SU-DHL-6 (cell line): ENCODE data around the gene PSEN2.

Experiments
- CTCF ChIP-seq: fragments of 200-600 bp; sonication (generic); IDR thresholded peaks from one replicate; pipeline ENCODE4 v1.5.1; 2017; ENCODE audit warnings: antibody characterized with exemption, mild to moderate bottlenecking, low read length, moderate library complexity; ENCODE audit not compliant: insufficient read depth, poor library complexity, severe bottlenecking
- EZH2phosphoT487 ChIP-seq: fragments of 200-600 bp; sonication (generic), shearing (Covaris generic); conservative IDR thresholded peaks from 2 replicates; pipeline ENCODE4 v1.6.1; 2018; ENCODE audit warnings: mild to moderate bottlenecking, antibody characterized with exemption, low read length, moderate library complexity, mixed read lengths

- no peak for TF ChIP-seq CTCF
- TF ChIP-seq EZH2phosphoT487 = no peak
These were observed 3.6 kb downstream of the PSEN2 start for GRCh38 chr1:226873771-226874578.
